HL-60 (cell line): Measurements from ENCODE around the gene CHN2.

ENCODE experiments used
- DNase-seq, 2 experiments: peaks; one replicate each; pipeline ENCODE4 v3.0.0-alpha.2; 2010 to 2020; ENCODE audit warnings: low read depth in 1 of 2, low spot score in 1 of 2
- H3K27ac ChIP-seq: fragments of 250-450 bp; sonication (Bioruptor Pico); replicated peaks from 2 replicates; pipeline ENCODE4 v1.5.1; 2020; ENCODE audit warnings: mild to moderate bottlenecking, moderate library complexity
- H3K27me3 ChIP-seq: fragments of 250-450 bp; sonication (Bioruptor Pico); 2 replicates; pipeline ENCODE4 v1.5.1; 2021; ENCODE audit warnings: mild to moderate bottlenecking, moderate library complexity; ENCODE audit not compliant: insufficient read depth, poor library complexity, severe bottlenecking
- H3K4me3 ChIP-seq: replicated peaks from 2 replicates; pipeline ENCODE4 v1.5.1; 2011; ENCODE audit warnings: mild to moderate bottlenecking, control low read depth, low read length; ENCODE audit not compliant: insufficient read depth
- GABPA ChIP-seq: IDR thresholded peaks from 2 replicates; pipeline ENCODE4 v1.6.1; 2012; ENCODE audit warnings: low read depth
- POLR2AphosphoS5 ChIP-seq: IDR thresholded peaks from 2 replicates; pipeline ENCODE4 v1.6.1; 2012; ENCODE audit warnings: low read depth
- REST ChIP-seq: IDR thresholded peaks from 2 replicates; pipeline ENCODE4 v1.6.1; 2012; ENCODE audit warnings: low read depth; ENCODE audit not compliant: insufficient replicate concordance
- SPI1 ChIP-seq: IDR thresholded peaks from 2 replicates; pipeline ENCODE4 v1.6.1; 2012; ENCODE audit warnings: low read depth, mild to moderate bottlenecking, borderline replicate concordance
- TF ChIP-seq, protein P1 (sequence below): IDR thresholded peaks from one replicate; pipeline ENCODE4 v1.5.1; 2011; ENCODE audit warnings: low read length, control low read depth, inconsistent platforms; ENCODE audit not compliant: insufficient read depth

The CHN2 gene

DNA sequence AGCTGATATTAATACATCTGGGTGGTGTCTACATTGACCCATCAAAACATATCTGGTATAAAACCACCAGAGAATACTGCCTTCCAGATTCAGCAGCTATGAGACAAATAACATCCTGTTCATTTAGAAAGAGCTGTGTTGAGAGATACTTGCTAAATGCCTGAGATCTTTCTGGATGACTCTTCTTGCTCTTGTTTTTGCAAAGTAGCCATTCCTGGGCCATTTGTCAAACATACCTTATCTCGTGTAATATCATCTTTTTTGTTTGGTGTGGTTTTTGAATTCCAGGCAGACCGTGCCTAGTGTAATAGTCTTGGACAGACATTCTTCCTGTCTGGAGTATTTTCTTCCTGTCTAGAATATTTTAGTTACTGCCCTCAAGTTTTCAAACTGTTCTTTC lies 294.4 kb downstream of the CHN2 start:
- Histone ChIP-seq H3K27me3 (no peaks in the 10 kb centered on the region), H3K27ac (no peak overlapping the region), H3K4me3 (no peak overlapping the region)
- TF ChIP-seq, protein P1, sequence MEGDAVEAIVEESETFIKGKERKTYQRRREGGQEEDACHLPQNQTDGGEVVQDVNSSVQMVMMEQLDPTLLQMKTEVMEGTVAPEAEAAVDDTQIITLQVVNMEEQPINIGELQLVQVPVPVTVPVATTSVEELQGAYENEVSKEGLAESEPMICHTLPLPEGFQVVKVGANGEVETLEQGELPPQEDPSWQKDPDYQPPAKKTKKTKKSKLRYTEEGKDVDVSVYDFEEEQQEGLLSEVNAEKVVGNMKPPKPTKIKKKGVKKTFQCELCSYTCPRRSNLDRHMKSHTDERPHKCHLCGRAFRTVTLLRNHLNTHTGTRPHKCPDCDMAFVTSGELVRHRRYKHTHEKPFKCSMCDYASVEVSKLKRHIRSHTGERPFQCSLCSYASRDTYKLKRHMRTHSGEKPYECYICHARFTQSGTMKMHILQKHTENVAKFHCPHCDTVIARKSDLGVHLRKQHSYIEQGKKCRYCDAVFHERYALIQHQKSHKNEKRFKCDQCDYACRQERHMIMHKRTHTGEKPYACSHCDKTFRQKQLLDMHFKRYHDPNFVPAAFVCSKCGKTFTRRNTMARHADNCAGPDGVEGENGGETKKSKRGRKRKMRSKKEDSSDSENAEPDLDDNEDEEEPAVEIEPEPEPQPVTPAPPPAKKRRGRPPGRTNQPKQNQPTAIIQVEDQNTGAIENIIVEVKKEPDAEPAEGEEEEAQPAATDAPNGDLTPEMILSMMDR = no peak
- TF ChIP-seq REST (no peak), SPI1 (no peak), POLR2AphosphoS5 (no peak), GABPA (no peak)
- no peak for DNase-seq

GRCh38 chr7:29490094-29490607 lies 295.6 kb downstream of the CHN2 start:
- TF ChIP-seq REST = no peak
- TF ChIP-seq, protein P1 = no peak
- no peak for TF ChIP-seq POLR2AphosphoS5
- no peak for TF ChIP-seq SPI1
- TF ChIP-seq GABPA = no peak
- Histone ChIP-seq H3K4me3 (no peak overlapping the region), H3K27me3 (no peaks in the 10 kb centered on the region), H3K27ac (no peak overlapping the region)
- no peak for DNase-seq

DNA sequence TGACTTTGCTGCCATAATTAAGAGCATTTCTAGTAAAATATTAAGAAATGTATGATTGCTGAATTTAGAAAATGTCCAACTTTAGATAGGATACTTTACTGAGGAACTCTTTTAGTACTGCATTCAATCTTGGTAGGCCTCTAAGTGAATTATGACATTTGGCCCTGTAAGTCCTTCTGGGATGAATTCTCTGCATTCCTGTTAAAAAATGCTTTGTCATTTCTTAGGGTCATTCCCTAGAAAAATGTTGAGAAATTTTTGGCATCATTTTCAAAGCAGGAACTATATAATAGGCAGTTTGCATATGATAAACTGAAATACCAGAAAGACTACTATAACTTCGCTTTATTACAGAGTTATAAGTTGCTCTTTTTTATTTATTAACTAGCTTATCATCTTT lies 299.8 kb downstream of the CHN2 start:
- no peak for DNase-seq
- H3K4me3 ChIP-seq = no peak overlapping the region
- no peak overlapping the region for H3K27ac ChIP-seq
- H3K27me3 ChIP-seq = no peaks in the 10 kb centered on the region
- TF ChIP-seq SPI1 (no peak), POLR2AphosphoS5 (no peak), REST (no peak), GABPA (no peak)
- TF ChIP-seq, protein P1 = no peak
